Activated CD4-positive, alpha-beta T cell treated with anti-CD3 and anti-CD28 coated beads, Interleukin-2, amount 50 U/mL, for 24 hours (primary cell): Measurements from ENCODE around the gene SRD5A2.
"Not testable (repeated sequence)": the region's sequence is repeated elsewhere in the genome, so short reads cannot be mapped to it uniquely, and the experiment has no call there.

ENCODE experiments used
- DNase-seq, 2 donors: peaks; one replicate each; pipeline ENCODE4 v3.0.0-alpha.2; 2020; ENCODE audit warnings: low read depth in 1 of 2, low spot score in 1 of 2

SRD5A2 gene

DNA sequence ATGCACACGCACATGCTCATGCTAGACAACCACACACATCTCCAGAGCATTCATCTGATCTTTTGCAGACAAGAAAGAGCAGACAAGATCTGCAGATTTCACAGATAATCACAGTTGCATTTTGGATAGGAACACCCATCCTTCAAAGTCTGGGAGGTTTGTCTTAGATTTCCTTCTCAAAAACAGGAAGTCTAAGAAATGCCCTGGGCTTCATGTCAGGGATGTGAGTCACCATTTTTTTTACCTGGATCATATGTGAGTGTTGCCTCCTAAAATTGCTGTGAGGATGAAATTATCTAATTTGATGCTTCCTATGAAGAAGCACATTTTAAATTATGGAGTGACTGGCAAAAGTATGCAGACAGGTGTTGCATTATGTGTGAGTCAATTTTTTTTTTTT, 46.1 kb downstream of the SRD5A2 start:
- no peak for DNase-seq

DNA sequence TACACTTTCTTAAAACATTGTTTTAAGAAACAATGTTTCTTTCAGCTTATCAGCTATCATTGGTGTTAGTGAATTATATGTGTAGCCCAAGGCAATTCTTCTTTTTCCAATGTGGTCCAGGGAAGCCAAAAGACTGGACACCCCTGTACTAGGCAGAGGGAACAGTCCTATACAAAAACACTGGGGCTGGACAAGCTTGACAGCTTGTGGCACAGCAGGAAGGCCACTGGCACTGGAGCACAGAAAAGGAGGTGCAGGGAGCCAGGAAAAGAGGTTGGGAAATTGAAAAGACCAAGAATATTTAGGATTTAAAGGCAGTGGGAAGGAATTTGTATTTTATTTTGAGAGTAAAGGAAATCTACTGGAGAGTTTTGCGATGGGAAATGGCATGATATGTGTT, 47.7 kb downstream of the SRD5A2 start:
- no peak for DNase-seq

DNA sequence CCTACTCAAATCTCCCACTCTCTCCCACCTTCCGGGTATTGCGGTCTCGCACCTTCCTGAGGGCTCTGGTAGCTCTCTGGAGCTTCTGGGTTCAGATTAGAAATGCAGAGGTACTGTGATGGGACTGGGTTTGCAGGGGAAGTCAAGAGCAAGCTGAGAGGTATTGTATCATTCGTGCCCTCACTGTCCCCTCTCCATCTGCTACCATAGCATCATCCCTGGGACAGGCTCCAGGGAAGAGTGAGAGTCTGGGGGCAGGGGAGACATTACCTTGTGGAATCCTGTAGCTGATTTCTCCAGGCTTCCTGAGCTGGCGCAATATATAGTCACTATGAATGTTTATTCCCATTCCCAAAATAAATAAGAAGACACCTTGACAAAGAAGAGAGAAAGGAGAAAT, 49.6 kb downstream of the SRD5A2 start:
- no peak for DNase-seq

DNA sequence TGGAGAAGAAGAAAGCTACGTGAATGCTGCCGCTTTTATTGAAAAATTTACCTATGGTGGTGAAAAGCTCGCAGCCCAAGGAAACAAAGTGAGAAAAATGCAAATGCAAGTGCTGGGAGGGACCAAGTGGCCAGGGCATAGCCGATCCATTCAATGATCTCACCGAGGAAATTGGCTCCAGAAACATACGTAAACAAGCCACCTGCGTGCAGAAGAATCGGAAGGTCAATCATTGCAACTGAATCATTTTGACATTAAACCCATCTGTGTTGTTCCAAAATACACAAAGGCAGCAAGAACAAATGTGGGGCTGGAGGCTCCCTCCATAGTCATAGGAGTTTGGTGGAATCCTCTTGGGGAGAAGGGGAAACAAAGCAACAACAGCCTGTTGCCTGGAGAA, 51.5 kb downstream of the SRD5A2 start:
- no peak for DNase-seq

DNA sequence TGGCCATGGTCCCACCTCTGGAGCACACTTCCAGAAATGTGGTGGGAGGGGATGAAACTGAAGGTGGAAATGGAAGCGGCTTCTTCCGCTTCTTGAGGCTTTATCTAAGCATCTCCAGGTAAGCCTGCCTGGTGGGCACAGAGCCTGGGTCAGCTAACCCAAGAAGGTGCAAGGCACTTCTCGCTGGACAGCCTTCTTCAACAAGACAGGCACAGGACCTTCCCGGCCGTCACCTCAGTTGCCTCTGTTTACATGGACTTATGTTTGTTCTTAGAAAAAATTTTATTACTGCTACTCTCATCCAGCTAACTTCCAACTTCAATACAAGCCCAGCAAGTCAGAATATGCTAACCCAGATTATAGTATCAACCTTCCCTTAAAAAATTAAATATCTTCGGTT, 51.9 kb downstream of the SRD5A2 start:
- DNase-seq, result no peak

DNA sequence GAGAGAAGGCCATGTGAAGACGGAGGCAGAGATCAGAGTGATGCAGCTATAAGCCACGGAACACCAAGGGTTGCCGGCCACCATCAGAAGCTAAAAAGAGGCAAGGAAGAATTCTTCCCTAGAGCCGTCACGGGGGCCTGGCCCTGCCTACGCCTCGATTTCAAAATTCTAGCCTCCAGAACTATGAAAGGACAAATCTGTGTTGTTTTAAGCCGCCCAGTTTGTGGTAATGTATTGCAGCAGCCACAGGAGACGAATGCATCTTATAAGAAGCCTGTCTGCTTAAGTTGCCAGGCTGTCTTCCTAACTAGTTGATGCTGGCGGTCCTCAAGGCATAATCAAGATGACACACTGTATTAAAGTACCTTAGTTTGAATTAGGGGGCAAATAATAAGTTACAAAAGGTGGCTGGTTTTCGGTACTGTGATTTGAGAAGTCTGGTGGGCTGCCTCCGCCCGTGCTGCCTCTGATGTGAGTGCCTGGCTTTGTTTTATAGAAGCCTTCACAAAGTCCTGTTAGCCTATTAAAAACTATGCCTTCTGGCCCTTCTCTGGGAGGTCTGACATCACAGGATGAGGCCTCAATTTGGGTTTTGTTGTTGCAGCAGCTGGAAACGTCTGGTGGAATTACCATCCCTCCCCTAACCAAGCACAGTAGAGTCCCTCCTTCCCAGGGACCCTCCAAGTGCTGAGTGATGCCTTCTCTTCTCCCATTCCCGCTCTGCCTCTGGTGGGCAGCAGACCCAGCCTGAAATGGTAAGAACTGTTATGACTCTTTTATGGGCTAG, 53.6 kb downstream of the SRD5A2 start:
- no peak for DNase-seq

DNA sequence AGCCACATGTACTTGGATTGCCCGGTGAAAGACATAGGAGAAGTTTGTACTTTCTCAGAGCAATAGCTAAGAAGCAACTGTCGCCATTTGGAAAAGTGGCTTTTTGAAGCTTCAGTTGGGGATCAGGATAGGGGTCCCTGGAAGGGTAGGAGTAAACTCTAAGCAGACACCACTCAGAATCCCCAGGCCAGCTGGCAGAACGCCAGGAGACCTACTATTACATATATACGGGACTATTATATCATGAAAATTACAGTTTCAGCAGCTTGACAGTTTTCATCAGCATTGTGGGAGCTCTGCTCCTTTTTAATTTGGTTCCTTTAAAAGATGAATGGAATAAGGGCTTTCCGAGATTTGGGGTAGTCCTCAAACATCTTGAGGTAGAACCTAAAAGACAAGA, 54.9 kb downstream of the SRD5A2 start:
- no peak for DNase-seq

DNA sequence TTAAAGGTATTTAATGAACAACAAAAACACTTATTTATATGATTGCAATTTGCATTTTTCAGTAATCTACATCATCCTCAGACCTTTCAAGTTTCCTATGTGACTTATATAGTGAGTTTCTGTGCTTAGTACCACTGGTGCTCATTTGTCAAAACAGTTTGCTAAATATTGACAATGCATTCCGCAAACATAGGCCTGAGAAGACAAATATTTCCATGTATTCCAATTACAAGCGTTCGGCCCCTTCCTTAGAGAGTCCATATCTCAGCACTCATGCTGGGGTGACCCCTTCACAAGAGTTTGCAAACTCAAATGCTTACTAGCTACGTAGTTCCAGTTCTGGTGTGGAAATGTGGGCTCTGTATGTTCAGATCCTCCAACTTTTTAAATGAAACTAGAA, 56.1 kb downstream of the SRD5A2 start:
- DNase-seq, result no peak

DNA sequence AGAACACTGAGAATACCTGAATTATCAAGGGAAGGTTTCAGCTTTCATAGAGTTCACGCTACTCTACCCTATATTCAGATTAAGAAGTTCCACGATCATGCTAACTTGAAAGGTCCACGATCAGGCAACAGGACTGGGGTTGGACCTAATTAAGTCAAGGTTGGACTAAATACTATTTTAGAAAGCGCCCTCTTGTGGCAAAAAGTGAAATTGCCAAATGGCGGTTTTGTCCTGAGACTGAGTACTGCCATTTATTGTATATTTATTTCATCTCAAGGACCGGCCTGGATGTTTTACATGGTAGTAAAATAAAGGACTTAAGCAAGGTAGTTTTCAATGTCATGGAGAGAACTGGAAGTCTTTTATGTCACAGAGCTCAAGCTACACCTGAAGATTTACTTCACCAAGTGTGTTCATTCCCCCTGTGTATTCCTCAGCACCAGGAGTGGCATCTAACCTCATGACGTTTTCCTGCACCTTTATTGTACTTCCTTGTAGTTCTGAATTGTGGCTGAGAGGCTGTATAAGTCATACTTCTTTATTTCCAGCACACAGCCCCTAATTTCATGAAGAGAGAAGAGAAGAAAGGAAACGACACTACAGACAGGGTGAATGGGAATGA, 56.8 kb downstream of the SRD5A2 start:
- DNase-seq, result peak; percentile 12 to 55

DNA sequence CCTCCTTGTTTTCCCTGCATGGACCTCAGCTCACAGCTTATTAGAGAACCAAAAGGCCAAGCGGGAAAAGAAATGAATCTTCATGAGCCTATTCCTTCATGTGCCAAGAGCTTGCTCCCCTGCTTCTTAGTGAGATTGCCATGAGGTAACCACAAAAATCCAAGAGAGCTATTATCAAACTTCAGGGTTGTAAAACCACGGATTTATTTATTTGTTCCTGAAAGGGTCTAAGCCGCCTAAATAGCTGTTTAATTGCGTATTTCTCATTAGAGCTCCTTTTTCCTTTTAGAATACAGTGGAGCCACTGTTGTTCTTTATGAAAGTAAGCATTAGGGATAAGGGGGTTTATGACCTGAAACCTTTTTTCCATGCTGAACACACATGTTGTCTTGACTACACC, 58.0 kb downstream of the SRD5A2 start:
- no peak for DNase-seq

DNA sequence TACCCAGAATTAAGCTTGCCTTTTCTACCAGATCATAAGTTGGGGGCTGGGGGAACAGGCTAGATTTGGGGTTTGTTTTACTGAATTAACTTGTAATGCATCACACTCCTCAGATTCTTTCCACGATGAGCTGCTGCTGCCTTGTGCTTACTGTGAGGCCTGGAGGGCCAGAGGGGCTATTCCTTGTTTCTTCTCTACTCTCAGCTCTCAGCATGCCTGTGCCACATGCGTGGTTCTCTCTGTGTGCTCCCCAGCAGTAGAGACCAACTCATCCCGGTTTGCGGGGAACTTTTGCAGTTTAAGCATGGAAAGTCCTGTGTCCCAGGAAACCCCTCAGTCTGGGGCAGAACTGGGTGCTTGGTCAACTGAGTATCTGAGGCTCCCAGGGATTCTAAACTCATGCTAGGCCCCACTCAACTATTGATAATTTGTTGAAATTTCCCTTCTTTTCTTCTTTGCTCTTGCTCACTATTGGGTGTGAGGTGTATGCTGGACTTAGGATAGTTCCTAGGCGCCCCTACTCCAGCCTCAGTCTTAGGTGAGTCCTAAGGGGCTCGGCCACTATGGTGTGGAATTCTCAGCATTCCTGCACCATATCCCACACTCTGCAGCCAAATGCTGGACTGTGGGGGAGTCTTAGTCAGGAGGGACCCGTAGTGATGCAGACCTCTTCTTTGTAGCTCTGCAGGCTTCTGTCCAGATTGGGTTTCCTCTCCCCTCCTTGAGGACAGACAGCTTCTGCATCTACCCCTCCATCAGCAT, 63.1 kb downstream of the SRD5A2 start:
- no peak for DNase-seq

DNA sequence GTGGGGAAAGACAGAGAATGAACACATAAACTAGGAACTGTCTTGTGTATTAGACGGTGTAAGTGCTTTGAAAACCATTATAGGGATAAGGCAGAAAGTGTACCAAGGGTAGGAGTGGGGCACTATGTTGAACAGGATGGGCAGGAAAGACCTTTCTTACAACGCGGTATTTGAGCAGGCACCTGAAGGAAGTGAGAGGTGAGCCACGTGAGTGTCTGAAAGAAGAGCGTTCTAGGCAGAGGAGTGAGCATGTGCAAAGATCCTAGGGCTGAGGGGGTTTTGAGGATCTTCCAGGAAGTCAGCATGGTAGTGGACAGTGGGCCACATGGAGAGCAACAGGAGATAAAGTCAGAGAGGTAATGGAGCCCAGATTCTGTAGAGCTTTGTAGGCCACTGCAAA, 65.2 kb downstream of the SRD5A2 start:
- no peak for DNase-seq

DNA sequence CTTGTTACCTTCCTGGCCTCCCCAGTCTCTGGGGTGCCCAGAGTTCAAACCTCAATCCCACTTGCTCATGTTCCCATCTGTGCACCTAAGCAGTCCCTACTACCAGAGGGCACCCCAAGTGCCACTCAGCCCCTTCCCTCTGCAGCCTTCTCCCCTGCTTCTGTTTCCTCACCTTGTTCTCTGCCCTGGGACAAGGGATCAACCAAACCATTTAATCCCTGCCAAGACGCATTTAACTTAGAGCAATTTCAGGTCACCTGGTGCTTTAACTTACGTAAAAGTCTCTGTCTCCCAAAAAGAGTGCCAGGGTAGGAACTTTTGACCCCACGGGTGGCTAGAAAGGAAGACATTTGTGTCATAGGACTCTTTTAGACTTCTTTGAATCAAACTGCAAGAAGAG, 67.2 kb downstream of the SRD5A2 start:
- no peak for DNase-seq

DNA sequence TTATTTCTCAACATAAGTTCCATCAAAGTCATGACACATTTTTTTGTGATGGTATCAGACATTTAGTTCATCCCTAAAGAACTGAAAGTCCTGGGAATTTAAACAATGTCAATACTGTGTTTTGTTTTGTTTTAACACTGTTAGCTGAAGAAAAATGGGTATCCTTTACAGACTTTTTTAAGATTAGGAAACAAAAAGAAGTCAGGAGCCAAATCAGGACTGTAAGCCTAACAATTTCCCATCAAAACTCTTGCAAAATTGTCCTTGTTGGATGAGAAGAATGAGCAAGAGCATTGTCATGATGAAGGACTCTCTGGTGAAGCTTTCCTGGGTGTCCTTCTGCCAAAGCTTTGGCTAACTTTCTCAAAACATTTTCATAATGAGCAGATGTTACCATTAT, 69.4 kb downstream of the SRD5A2 start:
- no peak for DNase-seq

DNA sequence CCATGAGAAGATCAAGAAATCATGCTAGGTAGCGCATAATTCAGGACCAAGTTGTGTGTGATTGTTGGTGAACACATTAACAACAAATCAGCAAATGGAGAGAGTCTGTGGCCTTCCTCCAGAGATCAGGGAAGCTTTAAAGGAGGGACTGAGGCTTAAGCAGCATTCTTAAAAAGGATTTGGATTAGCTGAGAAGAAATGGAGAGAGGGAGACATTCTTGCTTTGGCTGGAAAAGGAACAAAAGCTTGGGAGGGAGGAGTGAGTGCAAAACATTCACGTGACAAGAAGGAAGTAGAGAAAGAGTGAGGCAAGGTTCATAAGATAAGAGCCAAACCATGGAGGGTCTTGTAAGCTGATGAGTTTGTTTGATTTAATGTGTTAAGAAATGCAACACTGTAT, 75.6 kb downstream of the SRD5A2 start:
- DNase-seq, result no peak

DNA sequence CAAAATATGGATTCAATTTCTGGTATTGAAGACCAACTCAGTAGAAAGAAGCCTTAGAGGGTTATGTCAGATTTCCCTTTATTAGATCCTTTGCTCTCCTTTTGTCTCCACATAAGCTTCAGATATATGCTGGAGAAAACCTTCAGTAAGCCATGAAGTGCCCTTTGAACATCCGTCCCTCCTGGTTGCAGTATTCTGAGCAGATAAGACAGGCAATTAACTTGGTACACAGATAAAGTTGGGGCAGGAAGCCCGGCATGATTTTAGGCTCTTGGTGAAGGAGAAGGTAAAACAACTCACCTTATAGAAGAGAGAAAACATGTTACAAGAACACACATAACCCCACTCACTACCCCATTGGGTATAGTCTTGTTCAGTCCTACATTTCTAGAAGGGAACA, 76.4 kb downstream of the SRD5A2 start:
- no peak for DNase-seq

DNA sequence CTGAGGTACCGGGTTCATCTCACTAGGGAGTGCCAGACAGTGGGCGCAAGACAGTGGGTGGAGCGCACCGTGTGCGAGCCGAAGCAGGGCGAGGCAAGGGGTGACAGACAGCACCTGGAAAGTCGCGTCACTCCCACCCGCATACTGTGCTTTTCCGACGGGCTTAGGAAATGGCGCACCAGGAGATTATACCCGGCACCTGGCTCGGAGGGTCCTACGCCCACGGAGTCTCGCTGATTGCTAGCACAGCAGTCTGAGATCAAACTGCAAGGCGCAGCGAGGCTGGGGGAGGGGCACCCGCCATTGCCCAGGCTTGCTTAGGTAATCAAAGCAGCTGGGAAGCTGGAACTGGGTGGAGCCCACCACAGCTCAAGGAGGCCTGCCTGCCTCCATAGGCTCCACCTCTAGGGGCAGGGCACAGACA, 84.3 kb downstream of the SRD5A2 start:
- DNase-seq, result not testable (repeated sequence)

DNA sequence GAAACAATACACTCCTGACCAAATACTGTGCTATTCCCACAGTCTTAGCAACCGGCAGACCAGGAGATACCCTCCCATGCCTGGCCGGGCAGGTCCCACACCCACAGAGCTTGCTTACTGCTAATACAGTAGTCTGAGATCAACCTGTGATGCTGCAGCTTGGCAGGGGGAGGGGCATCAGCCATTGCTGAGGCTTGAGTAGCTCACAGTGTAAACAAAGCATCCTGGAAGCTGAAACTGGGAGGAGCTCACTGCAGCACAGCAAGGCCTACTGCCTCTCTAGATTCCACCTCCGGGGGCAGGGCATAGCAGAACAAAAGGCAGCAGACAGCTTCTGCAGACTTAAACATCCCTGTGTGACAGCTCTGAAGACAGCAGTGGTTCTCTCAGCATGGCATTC, 91.4 kb downstream of the SRD5A2 start:
- DNase-seq, result not testable (repeated sequence)

DNA sequence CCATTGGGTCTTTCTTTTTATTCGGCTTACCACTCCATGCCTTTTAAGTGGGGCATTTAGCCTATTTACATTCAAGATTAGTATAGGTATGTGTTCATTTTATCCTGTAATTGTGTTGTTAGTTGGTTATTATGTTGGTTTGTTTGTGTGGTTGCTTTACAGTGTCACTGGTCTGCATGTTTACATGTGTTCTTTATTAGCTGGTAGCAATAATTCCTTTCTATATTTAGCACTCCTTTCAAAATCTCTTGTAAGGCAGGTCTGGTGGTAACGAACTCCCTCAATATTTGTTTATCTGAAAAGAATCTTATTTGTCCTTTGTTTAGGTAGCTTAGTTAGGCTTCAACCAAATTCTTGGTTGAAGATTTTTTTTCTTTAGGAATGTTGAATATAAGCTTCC, 97.5 kb downstream of the SRD5A2 start:
- no peak for DNase-seq

DNA sequence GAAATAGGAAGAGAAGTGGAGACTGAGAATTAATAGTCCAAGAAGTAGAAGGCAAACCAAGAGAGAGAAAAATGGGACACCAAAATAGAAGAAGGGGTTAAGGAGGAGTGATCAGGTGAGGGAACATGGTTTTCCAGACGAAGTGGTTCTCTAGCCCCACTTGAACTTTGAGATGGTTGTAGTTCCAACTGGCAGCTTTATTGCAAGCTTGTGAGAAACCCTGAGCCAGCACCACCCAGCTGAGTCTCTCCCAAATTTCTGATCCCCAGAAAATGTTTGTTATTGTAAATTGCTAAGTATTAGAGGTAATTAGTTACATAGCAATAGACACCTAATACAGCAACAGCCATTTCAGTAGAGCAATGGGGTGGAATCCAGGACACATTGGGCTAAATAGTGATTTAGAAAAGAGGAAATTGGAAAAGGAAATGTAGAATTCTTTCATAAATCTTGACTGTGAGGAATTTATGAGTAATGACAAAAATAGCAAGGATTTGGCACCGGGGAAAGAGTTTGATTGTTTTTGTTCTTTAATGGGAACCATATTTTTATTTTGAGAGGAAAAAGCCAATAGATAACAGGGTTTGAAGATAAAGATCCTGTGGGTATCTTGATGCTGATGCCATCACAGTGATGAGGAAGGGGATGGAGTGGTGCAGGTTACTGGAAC, 104.1 kb downstream of the SRD5A2 start:
- no peak for DNase-seq

DNA sequence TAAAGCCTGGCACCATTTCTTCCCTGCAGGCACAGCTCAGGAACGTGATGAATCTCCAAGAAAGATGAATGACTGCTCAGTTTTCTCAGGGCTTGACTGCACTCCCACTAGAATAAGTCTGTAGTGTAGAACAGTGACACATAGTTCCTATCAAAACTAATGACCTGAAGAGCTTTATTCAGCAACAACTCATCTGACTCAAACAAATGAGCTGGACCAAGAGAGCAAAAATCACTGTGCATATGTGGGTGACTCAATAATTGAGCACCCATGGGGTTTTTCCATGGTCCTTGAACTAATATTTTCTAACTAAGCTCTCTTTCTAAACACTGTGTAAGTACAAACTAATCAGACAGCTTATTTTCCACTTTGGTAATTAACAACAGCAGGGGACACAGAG, 105.0 kb downstream of the SRD5A2 start:
- no peak for DNase-seq

DNA sequence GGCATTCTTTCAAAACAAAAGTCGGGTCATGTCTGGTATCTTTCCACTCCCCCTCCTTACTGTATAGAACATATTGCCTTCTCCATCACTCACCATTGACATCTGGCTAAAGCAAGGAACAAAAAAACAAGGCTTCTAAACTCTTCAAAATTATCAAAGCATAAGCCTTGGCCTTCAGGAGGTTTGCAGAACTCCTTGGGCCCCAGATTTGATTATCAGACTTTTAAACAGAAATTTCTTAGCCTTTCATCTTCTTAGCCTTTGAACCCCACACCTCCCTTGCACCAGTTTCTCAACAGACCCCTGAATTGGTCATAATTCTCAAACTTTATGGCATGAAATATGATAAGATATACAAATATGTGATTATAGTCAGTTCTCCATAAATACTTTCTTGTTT, 106.4 kb downstream of the SRD5A2 start:
- no peak for DNase-seq
